Uterus (tissue), 2 donors: ENCODE data around the gene PIP4K2A.

Experiments
- POLR2A ChIP-seq, 2 donors: fragments of 450-650 bp; IDR thresholded peaks; one replicate each; pipeline ENCODE4 v1.6.1; 2016; ENCODE audit warnings: antibody characterized with exemption in 2 of 2, mild to moderate bottlenecking in 1 of 2, moderate library complexity in 1 of 2
- TF ChIP-seq, protein P1 (sequence below), 4 experiments: fragments of 200-600 bp in 2 of 4; fragments of 450-650 bp in 2 of 4; sonication (generic) in 2 of 4; IDR thresholded peaks; one replicate each; pipeline ENCODE4 v1.5.1; 2016 to 2019; ENCODE audit warnings: antibody characterized with exemption in 4 of 4, mild to moderate bottlenecking in 2 of 4, moderate library complexity in 1 of 4

DNA sequence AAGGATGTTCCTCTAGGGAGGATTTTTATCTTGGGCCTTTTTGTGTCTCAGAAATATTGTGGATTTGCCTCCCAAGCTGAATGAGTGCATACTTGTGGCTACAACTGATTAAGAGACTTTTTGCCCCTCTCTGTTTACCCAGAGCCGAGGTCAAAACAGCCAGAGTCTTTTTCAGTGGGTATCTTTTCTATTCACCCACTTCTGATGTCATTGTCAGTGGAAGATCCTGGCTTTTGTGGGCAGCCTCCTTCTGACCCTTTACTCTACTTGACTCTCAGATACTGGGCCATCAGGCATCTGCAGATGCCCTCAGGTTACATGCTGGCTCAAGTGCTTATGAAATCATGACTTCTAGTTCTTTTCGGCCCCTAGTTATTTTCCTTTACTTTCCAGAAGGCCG is 19.6 kb upstream of the PIP4K2A start:
- no peak for TF ChIP-seq POLR2A (IDR thresholded peaks at IDR 0.05)
- TF ChIP-seq, protein P1, sequence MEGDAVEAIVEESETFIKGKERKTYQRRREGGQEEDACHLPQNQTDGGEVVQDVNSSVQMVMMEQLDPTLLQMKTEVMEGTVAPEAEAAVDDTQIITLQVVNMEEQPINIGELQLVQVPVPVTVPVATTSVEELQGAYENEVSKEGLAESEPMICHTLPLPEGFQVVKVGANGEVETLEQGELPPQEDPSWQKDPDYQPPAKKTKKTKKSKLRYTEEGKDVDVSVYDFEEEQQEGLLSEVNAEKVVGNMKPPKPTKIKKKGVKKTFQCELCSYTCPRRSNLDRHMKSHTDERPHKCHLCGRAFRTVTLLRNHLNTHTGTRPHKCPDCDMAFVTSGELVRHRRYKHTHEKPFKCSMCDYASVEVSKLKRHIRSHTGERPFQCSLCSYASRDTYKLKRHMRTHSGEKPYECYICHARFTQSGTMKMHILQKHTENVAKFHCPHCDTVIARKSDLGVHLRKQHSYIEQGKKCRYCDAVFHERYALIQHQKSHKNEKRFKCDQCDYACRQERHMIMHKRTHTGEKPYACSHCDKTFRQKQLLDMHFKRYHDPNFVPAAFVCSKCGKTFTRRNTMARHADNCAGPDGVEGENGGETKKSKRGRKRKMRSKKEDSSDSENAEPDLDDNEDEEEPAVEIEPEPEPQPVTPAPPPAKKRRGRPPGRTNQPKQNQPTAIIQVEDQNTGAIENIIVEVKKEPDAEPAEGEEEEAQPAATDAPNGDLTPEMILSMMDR (IDR thresholded peaks at IDR 0.05) = no peak
